Measurements from ENCODE around the gene NPR2. TPM values are rescaled to one million over a fixed set of nuclear protein-coding genes. Genes with fewer than 3 reads are reported as not detected.

NPR2 gene
- total RNA-seq, 1 donor from 2014 or later = 40.2 TPM

- Mint-ChIP-seq H3K27me3 (ENCODE audit: low read depth) (peaks cover 12% of the 10 kb centered on the region), H3K4me1 (ENCODE audit: low read depth) (no peaks in the 10 kb centered on the region), H3K4me3 (ENCODE audit: unreplicated experiment) (no peak overlapping the region), H3K36me3 (ENCODE audit: low read depth) (peaks cover 3% of the 10 kb centered on the region), H3K9me3 (ENCODE audit: low read depth) (no peaks in the 10 kb centered on the region), H3K27ac (ENCODE audit: unreplicated experiment) (no peak overlapping the region)
- TF ChIP-seq, protein P1, sequence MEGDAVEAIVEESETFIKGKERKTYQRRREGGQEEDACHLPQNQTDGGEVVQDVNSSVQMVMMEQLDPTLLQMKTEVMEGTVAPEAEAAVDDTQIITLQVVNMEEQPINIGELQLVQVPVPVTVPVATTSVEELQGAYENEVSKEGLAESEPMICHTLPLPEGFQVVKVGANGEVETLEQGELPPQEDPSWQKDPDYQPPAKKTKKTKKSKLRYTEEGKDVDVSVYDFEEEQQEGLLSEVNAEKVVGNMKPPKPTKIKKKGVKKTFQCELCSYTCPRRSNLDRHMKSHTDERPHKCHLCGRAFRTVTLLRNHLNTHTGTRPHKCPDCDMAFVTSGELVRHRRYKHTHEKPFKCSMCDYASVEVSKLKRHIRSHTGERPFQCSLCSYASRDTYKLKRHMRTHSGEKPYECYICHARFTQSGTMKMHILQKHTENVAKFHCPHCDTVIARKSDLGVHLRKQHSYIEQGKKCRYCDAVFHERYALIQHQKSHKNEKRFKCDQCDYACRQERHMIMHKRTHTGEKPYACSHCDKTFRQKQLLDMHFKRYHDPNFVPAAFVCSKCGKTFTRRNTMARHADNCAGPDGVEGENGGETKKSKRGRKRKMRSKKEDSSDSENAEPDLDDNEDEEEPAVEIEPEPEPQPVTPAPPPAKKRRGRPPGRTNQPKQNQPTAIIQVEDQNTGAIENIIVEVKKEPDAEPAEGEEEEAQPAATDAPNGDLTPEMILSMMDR (IDR thresholded peaks at IDR 0.05) = no peak
- peak; percentile 1 for DNase-seq (ENCODE audit: low spot score)
Observed at GRCh38 chr9:35856206-35856605, 64.8 kb downstream of the NPR2 start.

DNA sequence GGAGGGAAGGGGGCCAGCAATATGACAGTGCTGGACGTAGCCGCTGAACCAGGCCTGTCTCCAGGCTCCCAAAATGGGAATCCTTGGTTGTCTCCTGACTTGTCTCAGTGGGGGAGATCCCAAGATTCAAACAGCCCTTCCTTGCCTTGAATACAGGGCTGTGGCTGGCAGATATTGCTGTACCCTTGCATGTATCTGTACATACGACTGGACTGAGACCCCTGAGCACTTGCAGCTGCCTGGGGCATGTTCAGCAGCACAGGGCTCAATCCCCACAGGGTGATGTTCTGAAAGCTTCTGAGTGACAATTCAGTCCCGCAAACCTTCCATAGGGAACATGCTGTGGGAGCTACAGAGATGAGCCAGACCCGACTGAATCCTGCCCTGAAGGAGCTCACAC lies 65.5 kb downstream of the NPR2 start:
- H3K4me1 Mint-ChIP-seq (ENCODE audit: low read depth) = no peaks in the 10 kb centered on the region
- H3K36me3 Mint-ChIP-seq (ENCODE audit: low read depth) = peaks cover 3% of the 10 kb centered on the region
- H3K27me3 Mint-ChIP-seq (ENCODE audit: low read depth) = peaks cover 17% of the 10 kb centered on the region
- H3K27ac Mint-ChIP-seq (ENCODE audit: unreplicated experiment) = no peak overlapping the region
- no peak overlapping the region for H3K4me3 Mint-ChIP-seq (ENCODE audit: unreplicated experiment)
- peak; percentile 36 for DNase-seq (ENCODE audit: low spot score)
- TF ChIP-seq, protein P1 (IDR thresholded peaks at IDR 0.05) = no peak
- no peaks in the 10 kb centered on the region for H3K9me3 Mint-ChIP-seq (ENCODE audit: low read depth)

DNA sequence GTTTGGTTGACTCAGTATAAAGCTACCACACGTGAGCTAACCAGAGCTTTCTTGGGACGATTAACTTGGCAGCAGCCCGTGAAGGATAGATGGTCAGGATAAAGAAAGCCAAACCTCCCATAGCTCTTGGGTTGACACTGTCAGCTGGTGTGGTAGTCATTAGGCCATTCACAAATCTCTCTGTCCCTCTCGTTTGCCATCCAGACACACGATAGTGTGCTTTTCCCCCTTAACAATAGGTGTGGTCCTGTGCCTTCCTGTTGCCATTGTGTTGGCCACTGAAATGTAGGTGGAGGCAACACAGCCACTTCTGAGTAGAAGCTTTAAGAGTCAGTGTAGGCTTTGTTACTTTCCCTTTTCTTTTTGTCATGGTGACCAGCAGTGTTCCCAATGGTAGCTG lies 67.1 kb downstream of the NPR2 start:
- Mint-ChIP-seq H3K9me3 (ENCODE audit: low read depth) (no peaks in the 10 kb centered on the region), H3K27me3 (ENCODE audit: low read depth) (peaks cover 28% of the 10 kb centered on the region), H3K4me1 (ENCODE audit: low read depth) (no peaks in the 10 kb centered on the region), H3K36me3 (ENCODE audit: low read depth) (peaks cover 1% of the 10 kb centered on the region), H3K27ac (ENCODE audit: unreplicated experiment) (no peak overlapping the region), H3K4me3 (ENCODE audit: unreplicated experiment) (no peak overlapping the region)
- TF ChIP-seq, protein P1 (IDR thresholded peaks at IDR 0.05) = no peak
- no peak for DNase-seq (ENCODE audit: low spot score)

Other genes with a start within 250 kb of the NPR2 start
- 50.7 to 54.7 TPM (median 54.3 TPM) in 3 replicates for gene TESK1, start 186.3 kb upstream of the NPR2 start, total RNA-seq
- gene CD72, start 173.2 kb upstream of the NPR2 start, total RNA-seq = 0.51 to 1.1 TPM (median 1.1 TPM) in 3 replicates
- gene SIT1, start 140.7 kb upstream of the NPR2 start, total RNA-seq = not detected in 3 replicates
- gene RMRP, start 133.6 kb upstream of the NPR2 start, total RNA-seq = 11,782 to 13,339 TPM (median 12,386 TPM) in 3 replicates
- 31.1 to 55.2 TPM (median 52.2 TPM) in 3 replicates for gene CCDC107, start 133.3 kb upstream of the NPR2 start, total RNA-seq
- 0.79 to 2.3 TPM (median 0.85 TPM) in 3 replicates for gene ARHGEF39, start 126.4 kb upstream of the NPR2 start, total RNA-seq
- 2.9 to 3.6 TPM in 2 of 3 replicates, not detected in the other for gene CA9, start 117.7 kb upstream of the NPR2 start, total RNA-seq
- gene TPM2, start 101.7 kb upstream of the NPR2 start, total RNA-seq = 498 to 2,023 TPM (median 2,016 TPM) in 3 replicates
- gene TLN1, start 59.4 kb upstream of the NPR2 start, total RNA-seq = 490 to 684 TPM (median 655 TPM) in 3 replicates
- gene CREB3, start 58.9 kb upstream of the NPR2 start, total RNA-seq = 55.5 to 63.4 TPM (median 56.7 TPM) in 3 replicates
- 50.9 to 52.1 TPM (median 51.6 TPM) in 3 replicates for gene GBA2, start 42.4 kb upstream of the NPR2 start, total RNA-seq
- gene RGP1, start 42.3 kb upstream of the NPR2 start, total RNA-seq = 27.7 to 28.6 TPM (median 27.9 TPM) in 3 replicates
- gene MSMP, start 37.3 kb upstream of the NPR2 start, total RNA-seq = not detected in 3 replicates
- gene SPAG8, start 20.7 kb downstream of the NPR2 start, total RNA-seq = 0.30 to 3.3 TPM (median 0.82 TPM) in 3 replicates
- gene HINT2, start 23.5 kb downstream of the NPR2 start, total RNA-seq = 30.3 to 32.8 TPM (median 32.0 TPM) in 3 replicates
- not detected in 3 replicates for gene FAM221B, start 37.1 kb downstream of the NPR2 start, total RNA-seq
- 17.4 to 18.2 TPM (median 18.1 TPM) in 3 replicates for gene TMEM8B, start 37.6 kb downstream of the NPR2 start, total RNA-seq
- gene OR13J1, start 78.8 kb downstream of the NPR2 start, total RNA-seq = not detected in 3 replicates
- 7.2 to 16.6 TPM (median 7.8 TPM) in 3 replicates for gene HRCT1, start 114.6 kb downstream of the NPR2 start, total RNA-seq
- gene SPAAR, start 117.9 kb downstream of the NPR2 start, total RNA-seq = 0.70 to 1.3 TPM (median 0.77 TPM) in 3 replicates
- not detected in 3 replicates for gene OR2S2, start 166.6 kb downstream of the NPR2 start, total RNA-seq
- gene RECK, start 245.3 kb downstream of the NPR2 start, total RNA-seq = 33.5 to 66.6 TPM (median 33.5 TPM) in 3 replicates

Measured in chondrocyte (in vitro differentiated cells).